ENCODE results near the gene OR6Q1.

Gene OR6Q1

DNA sequence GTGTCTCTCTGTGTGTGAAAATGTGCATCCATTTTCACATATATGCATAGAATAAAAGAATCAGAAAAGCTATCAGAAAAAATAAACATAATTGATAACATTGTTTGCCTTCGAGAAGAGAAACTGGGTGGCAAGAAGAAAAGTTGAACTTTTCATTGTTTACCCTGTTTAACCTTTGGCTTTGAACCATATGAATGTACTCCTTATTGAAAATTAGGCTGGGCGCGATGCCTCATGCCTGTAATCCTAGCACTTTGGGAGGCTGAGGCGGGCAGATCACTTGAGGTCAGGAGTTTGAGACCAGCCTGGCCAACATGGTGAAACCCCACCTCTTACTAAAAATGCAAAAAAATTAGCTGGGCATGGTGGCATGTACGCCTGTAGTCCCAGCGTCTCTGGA lies 19.0 kb upstream of the OR6Q1 start:
- no peaks in the 10 kb centered on the region for H4K20me1 ChIP-seq (ENCODE audit: insufficient read depth, low read length, poor library complexity, severe bottlenecking)
- TF ChIP-seq, protein P1, sequence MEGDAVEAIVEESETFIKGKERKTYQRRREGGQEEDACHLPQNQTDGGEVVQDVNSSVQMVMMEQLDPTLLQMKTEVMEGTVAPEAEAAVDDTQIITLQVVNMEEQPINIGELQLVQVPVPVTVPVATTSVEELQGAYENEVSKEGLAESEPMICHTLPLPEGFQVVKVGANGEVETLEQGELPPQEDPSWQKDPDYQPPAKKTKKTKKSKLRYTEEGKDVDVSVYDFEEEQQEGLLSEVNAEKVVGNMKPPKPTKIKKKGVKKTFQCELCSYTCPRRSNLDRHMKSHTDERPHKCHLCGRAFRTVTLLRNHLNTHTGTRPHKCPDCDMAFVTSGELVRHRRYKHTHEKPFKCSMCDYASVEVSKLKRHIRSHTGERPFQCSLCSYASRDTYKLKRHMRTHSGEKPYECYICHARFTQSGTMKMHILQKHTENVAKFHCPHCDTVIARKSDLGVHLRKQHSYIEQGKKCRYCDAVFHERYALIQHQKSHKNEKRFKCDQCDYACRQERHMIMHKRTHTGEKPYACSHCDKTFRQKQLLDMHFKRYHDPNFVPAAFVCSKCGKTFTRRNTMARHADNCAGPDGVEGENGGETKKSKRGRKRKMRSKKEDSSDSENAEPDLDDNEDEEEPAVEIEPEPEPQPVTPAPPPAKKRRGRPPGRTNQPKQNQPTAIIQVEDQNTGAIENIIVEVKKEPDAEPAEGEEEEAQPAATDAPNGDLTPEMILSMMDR (conservative IDR thresholded peaks at IDR 0.05; ENCODE audit: low read length) = no peak
- TF ChIP-seq EZH2phosphoT487 (IDR thresholded peaks at IDR 0.05; ENCODE audit: borderline replicate concordance) = no peak
- no peaks in the 10 kb centered on the region for H3K9me2 ChIP-seq (replicated peaks; ENCODE audit: low read depth, low read length)
- H3K79me2 ChIP-seq (ENCODE audit: insufficient read depth, low read length) = no peaks in the 10 kb centered on the region
- H3K4me3 ChIP-seq (ENCODE audit: low read length, poor library complexity, severe bottlenecking) = no peak overlapping the region
- no peaks in the 10 kb centered on the region for H3K36me3 ChIP-seq (ENCODE audit: insufficient read depth, low read length)
- H3K4me2 ChIP-seq (ENCODE audit: low read depth, low read length, poor library complexity, severe bottlenecking) = no peak overlapping the region
- no peaks in the 10 kb centered on the region for H3K9me3 ChIP-seq (ENCODE audit: insufficient read depth, low read depth, low read length)
- no peak overlapping the region for H2AFZ ChIP-seq (ENCODE audit: low read length)
- H3K4me1 ChIP-seq (ENCODE audit: insufficient read depth, low read length, poor library complexity, severe bottlenecking) = no peaks in the 10 kb centered on the region
- no peaks in the 10 kb centered on the region for H3K27me3 ChIP-seq (ENCODE audit: insufficient read depth, low read length, poor library complexity, severe bottlenecking)
- no peak overlapping the region for H3K9ac ChIP-seq (ENCODE audit: low read depth, low read length, poor library complexity, severe bottlenecking)
- no peaks in the 10 kb centered on the region for H3F3A ChIP-seq (ENCODE audit: low read depth)

DNA sequence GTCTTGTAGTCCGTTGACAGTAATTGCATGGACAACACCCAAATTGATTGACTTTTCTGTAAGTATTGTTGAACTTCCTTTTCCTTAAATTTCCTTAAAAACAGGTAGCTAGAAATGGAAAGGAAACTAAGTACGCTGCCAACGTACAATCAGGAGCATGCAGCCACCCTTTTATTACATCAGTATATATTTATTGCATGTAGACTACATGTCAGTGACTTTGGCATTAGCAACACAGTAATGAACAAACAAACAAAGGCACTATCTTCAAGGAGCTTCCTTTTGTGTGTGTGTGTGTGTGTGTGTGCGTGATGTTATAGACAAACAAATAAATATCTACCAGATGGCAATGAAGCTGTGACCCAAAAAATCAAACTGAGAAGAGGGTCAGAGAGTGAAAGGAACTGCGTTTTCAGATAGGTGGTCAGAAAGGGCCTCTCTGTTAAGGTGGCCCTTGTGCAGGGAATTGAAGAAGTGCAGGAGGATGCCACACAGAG lies 7.3 kb upstream of the OR6Q1 start, which contains the start of gene OR9Q1:
Gene OR9Q1, plus strand, starts transcription at position 447 of the 497 bp plus-strand sequence. CDS start 155,564 bp downstream, outside the sequence.
- TF ChIP-seq, protein P1 (conservative IDR thresholded peaks at IDR 0.05; ENCODE audit: low read length) = no peak
- no peak for TF ChIP-seq EZH2phosphoT487 (IDR thresholded peaks at IDR 0.05; ENCODE audit: borderline replicate concordance)

DNA sequence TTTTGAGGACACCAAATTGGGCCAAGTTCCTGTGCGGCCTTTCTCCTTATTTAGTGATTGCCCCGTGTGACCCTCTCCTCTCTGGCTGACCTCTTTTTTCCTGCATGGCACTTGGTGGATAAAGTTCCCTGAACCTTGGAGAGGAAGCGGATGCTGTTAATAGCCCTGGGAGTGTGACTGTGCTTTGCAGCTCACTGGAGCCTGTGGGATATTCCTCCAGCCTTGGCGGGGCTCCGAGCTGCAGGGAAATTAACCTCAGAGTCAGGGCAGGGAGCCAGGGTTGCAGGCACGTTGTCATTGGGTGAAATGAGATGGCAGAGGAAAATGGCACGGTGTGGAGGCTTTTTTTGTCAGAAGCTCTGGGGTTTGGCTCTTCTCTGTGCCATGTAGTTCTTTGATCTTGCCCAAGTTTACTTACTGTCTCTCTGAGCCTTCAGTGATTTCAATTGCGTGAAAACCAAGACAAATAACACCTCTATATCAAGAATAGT lies 6.1 kb upstream of the OR6Q1 start:
- Histone ChIP-seq H2AFZ (ENCODE audit: low read length) (no peak overlapping the region), H3K9ac (ENCODE audit: low read depth, low read length, poor library complexity, severe bottlenecking) (no peak overlapping the region), H3K4me2 (ENCODE audit: low read depth, low read length, poor library complexity, severe bottlenecking) (no peak overlapping the region), H3K36me3 (ENCODE audit: insufficient read depth, low read length) (no peaks in the 10 kb centered on the region), H3K27me3 (ENCODE audit: insufficient read depth, low read length, poor library complexity, severe bottlenecking) (no peaks in the 10 kb centered on the region), H3K9me2 (replicated peaks; ENCODE audit: low read depth, low read length) (no peaks in the 10 kb centered on the region), H3F3A (ENCODE audit: low read depth) (no peaks in the 10 kb centered on the region), H3K9me3 (ENCODE audit: insufficient read depth, low read depth, low read length) (no peaks in the 10 kb centered on the region), H3K79me2 (ENCODE audit: insufficient read depth, low read length) (no peaks in the 10 kb centered on the region), H4K20me1 (ENCODE audit: insufficient read depth, low read length, poor library complexity, severe bottlenecking) (no peaks in the 10 kb centered on the region), H3K4me1 (ENCODE audit: insufficient read depth, low read length, poor library complexity, severe bottlenecking) (no peaks in the 10 kb centered on the region), H3K4me3 (ENCODE audit: low read length, poor library complexity, severe bottlenecking) (no peak overlapping the region)
- TF ChIP-seq, protein P1 (conservative IDR thresholded peaks at IDR 0.05; ENCODE audit: low read length) = no peak
- TF ChIP-seq EZH2phosphoT487 (IDR thresholded peaks at IDR 0.05; ENCODE audit: borderline replicate concordance) = no peak

More for the DNA sequence above, 7.3 kb upstream of the OR6Q1 start, which contains the start of gene OR9Q1:
- Histone ChIP-seq H3K36me3 (ENCODE audit: insufficient read depth, low read length) (no peaks in the 10 kb centered on the region), H3K4me2 (ENCODE audit: low read depth, low read length, poor library complexity, severe bottlenecking) (no peak within 1 kb of the TSS), H2AFZ (ENCODE audit: low read length) (no peak within 1 kb of the TSS), H3F3A (ENCODE audit: low read depth) (no peaks in the 10 kb centered on the region), H3K27me3 (ENCODE audit: insufficient read depth, low read length, poor library complexity, severe bottlenecking) (no peaks in the 10 kb centered on the region), H3K4me1 (ENCODE audit: insufficient read depth, low read length, poor library complexity, severe bottlenecking) (no peaks in the 10 kb centered on the region), H4K20me1 (ENCODE audit: insufficient read depth, low read length, poor library complexity, severe bottlenecking) (no peaks in the 10 kb centered on the region), H3K79me2 (ENCODE audit: insufficient read depth, low read length) (no peaks in the 10 kb centered on the region), H3K9me2 (replicated peaks; ENCODE audit: low read depth, low read length) (no peaks in the 10 kb centered on the region), H3K9ac (ENCODE audit: low read depth, low read length, poor library complexity, severe bottlenecking) (no peak within 1 kb of the TSS), H3K9me3 (ENCODE audit: insufficient read depth, low read depth, low read length) (no peaks in the 10 kb centered on the region), H3K4me3 (ENCODE audit: low read length, poor library complexity, severe bottlenecking) (no peak within 1 kb of the TSS)

Data from Loucy (cell line).